ENCODE data around the gene ALDH9A1.

Gene ALDH9A1

DNA sequence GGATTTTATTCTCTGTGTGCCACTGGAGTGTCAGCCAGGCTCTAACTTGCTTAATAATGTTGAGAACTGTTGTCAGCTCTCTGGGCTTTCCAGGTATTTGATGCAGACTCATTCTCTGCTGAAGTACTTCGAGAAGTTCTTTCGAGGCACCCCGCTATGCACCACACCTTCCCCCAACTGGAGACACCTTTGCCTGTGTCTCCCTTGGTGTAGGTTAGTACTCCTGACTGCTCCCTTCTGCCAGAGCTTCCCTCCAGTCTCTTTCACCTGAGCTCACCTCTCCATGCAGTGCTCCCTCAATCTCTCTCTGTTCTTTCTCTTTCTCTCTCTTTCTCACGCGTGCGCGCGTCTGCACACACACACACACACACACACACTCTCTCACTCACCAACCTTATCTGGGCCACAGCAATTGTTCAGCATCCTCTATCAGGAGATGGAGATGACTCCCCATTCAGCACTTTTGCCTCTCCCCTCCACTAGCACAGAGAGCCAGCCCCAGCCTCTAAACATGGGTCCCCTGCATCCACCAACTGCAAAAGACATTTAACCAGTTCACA, 81.3 kb downstream of the ALDH9A1 start:
- no peak for DNase-seq

DNA sequence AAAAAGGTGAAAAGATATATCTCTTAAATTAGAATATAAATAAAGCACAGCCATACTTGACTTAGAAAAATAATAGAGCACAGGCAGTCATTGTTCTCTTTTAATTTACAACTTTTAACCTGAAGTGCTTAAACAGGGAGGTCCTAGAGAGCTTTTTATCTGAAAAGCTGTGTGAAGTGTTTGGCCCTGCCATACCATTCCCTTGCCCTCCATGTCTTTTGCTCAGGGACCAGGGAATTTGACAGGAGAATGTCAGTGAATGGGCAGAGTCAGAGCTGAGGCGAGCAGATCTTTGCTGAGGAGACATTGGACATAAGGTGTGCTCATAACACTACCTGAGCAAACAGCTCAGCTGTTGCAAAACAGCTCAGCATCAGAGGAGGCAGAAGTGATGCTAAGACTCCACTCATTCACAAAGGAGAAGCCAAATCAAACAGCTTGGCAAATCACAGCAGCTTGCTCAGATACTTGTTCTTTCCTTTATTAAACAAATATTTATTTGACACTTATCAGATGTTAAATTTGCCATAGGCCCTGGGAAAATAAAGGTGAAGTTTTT, 82.2 kb downstream of the ALDH9A1 start:
- no peak for DNase-seq

Measured in activated gamma-delta T cell (primary cell).